A549 (cell line): ENCODE results near the gene LIMA1. TPM values are rescaled to one million over a fixed set of nuclear protein-coding genes. Genes with fewer than 3 reads are reported as not detected.

Source experiments
- ATAC-seq, 2 experiments: fragments of 200-7000 bp in 1 of 2; fragments of >200 bp in 1 of 2; cut with Nextera tagmentation in 1 of 2; cut with Tn5 transposase in 1 of 2; 3 replicates each; pipeline versions ENCODE4 v1.8.0 to v1.9.1; 2018 to 2020; ENCODE audit warnings: mild to moderate bottlenecking in 1 of 2, moderate library complexity in 1 of 2
- CTCF ChIA-PET: fragments of 300-600 bp; sonication (Branson Sonifier 250); formaldehyde crosslinking; extraction: SDS; loops from one replicate; lab custom pipeline; 2021; ENCODE audit warnings: antibody characterized with exemption, inconsistent platforms; lab: Yijun Ruan, JAX
- POLR2A ChIA-PET: fragments of 350-600 bp; formaldehyde crosslinking; extraction: SDS; loops from one replicate; lab custom pipeline; 2021; ENCODE audit warnings: antibody characterized with exemption, inconsistent platforms; lab: Yijun Ruan, JAX
- DNase-seq, 2 experiments: peaks; one replicate each; pipeline versions ENCODE4 v3.0.0 to v3.0.0-alpha.2; 2011 to 2016; ENCODE audit warnings: low read depth in 1 of 2, low spot score in 1 of 2
- FAIRE-seq: peaks from 2 replicates; lab custom pipeline; 2011; peaks lifted over from hg19 to GRCh38; lab: Jason Lieb, UNC
- H3K27ac ChIP-seq, 2 experiments: fragments of >200 bp; sonication (Bioruptor Twin); formaldehyde crosslinking; 3 replicates each; pipeline ENCODE4 v1.5.1; 2016 to 2017
- H3K4me1 ChIP-seq: fragments of >200 bp; sonication (Bioruptor Twin); formaldehyde crosslinking; 3 replicates; pipeline ENCODE4 v1.6.1; 2016
- H3K4me2 ChIP-seq: fragments of >200 bp; sonication (Bioruptor Twin); formaldehyde crosslinking; 3 replicates; pipeline ENCODE4 v1.6.1; 2016
- H3K4me3 ChIP-seq: fragments of >200 bp; sonication (Bioruptor Twin); formaldehyde crosslinking; 3 replicates; pipeline ENCODE4 v1.5.1; 2016
- H3K9me3 ChIP-seq: fragments of >200 bp; sonication (Bioruptor Twin); formaldehyde crosslinking; 3 replicates; pipeline ENCODE4 v1.6.1; 2016
- BHLHE40 ChIP-seq: IDR thresholded peaks from 2 replicates; pipeline ENCODE4 v1.6.1; 2012; ENCODE audit warnings: low read depth, low read length, inconsistent platforms
- CBX2 ChIP-seq: fragments of 200-600 bp; sonication (generic); IDR thresholded peaks from 2 replicates; pipeline ENCODE4 v1.6.1; 2016; ENCODE audit warnings: low read depth, mild to moderate bottlenecking, borderline replicate concordance
- CHD2 ChIP-seq: fragments of 150-350 bp; IDR thresholded peaks from 2 replicates; pipeline ENCODE4 v1.6.1; 2014; ENCODE audit warnings: low read length; ENCODE audit not compliant: partially characterized antibody
- CHD4 ChIP-seq: fragments of 200-600 bp; sonication (generic); IDR thresholded peaks from 2 replicates; pipeline ENCODE4 v1.6.1; 2016; ENCODE audit warnings: antibody characterized with exemption, mild to moderate bottlenecking, borderline replicate concordance
- CTCF ChIP-seq: fragments of >200 bp; sonication (Bioruptor Twin); formaldehyde crosslinking; IDR thresholded peaks from 3 replicates; pipeline ENCODE4 v1.5.1; 2016
- EHF ChIP-seq: fragments of 250-450 bp; sonication (Bioruptor Pico); IDR thresholded peaks from 2 replicates; pipeline ENCODE4 v1.5.0; 2020; ENCODE audit warnings: mild to moderate bottlenecking
- HES2 ChIP-seq: fragments of >200 bp; sonication (Bioruptor Twin); formaldehyde crosslinking; IDR thresholded peaks from 2 replicates; pipeline ENCODE4 v1.6.1; 2016
- HEYL ChIP-seq: fragments of 250-450 bp; sonication (Bioruptor Pico); IDR thresholded peaks from 2 replicates; pipeline ENCODE4 v1.8.0; 2021; ENCODE audit warnings: mild to moderate bottlenecking, moderate library complexity
- HOXB5 ChIP-seq: fragments of 250-450 bp; sonication (Bioruptor Pico); IDR thresholded peaks from 2 replicates; pipeline ENCODE4 v1.5.0; 2020; ENCODE audit warnings: mild to moderate bottlenecking, moderate library complexity
- KDM1A ChIP-seq: fragments of 200-600 bp; sonication (generic); IDR thresholded peaks from 2 replicates; pipeline ENCODE4 v1.6.1; 2016; ENCODE audit warnings: low read depth, mild to moderate bottlenecking
- MAZ ChIP-seq: fragments of 150-350 bp; IDR thresholded peaks from 2 replicates; pipeline ENCODE4 v1.6.1; 2014; ENCODE audit warnings: antibody characterized with exemption, low read depth, low read length, borderline replicate concordance
- NPAS2 ChIP-seq: fragments of 250-450 bp; sonication (Bioruptor Pico); IDR thresholded peaks from 2 replicates; pipeline ENCODE4 v1.8.0; 2022; ENCODE audit warnings: mild to moderate bottlenecking, moderate library complexity, borderline replicate concordance
- PBX3 ChIP-seq: IDR thresholded peaks from 2 replicates; pipeline ENCODE4 v1.6.1; 2012
- RAD21 ChIP-seq, 2 experiments: fragments of >200 bp in 1 of 2; sonication (Bioruptor Twin) in 1 of 2; formaldehyde crosslinking in 1 of 2; IDR thresholded peaks in 1 of 2; conservative IDR thresholded peaks in 1 of 2; 2 replicates in 1 of 2; 3 replicates in 1 of 2; pipeline ENCODE4 v1.6.1; 2012 to 2018; ENCODE audit warnings: inconsistent platforms in 1 of 2
- RCOR1 ChIP-seq: fragments of 150-350 bp; IDR thresholded peaks from 2 replicates; pipeline ENCODE4 v1.6.1; 2014; ENCODE audit warnings: antibody characterized with exemption, low read length, low read depth
- RFX5 ChIP-seq: fragments of 450-650 bp; IDR thresholded peaks from 2 replicates; pipeline ENCODE4 v1.7.1; 2014; ENCODE audit warnings: antibody characterized with exemption, mild to moderate bottlenecking, moderate library complexity
- SMC3 ChIP-seq: fragments of >200 bp; sonication (Bioruptor Twin); formaldehyde crosslinking; IDR thresholded peaks from 3 replicates; pipeline ENCODE4 v1.6.1; 2018; ENCODE audit warnings: inconsistent platforms
- TP53 ChIP-seq: fragments of 250-450 bp; sonication (Bioruptor Pico); IDR thresholded peaks from 2 replicates; pipeline ENCODE4 v1.5.0; 2021; ENCODE audit warnings: mild to moderate bottlenecking, moderate library complexity
- ZC3H11A ChIP-seq: fragments of 450-650 bp; IDR thresholded peaks from 2 replicates; pipeline ENCODE4 v1.6.1; 2014; ENCODE audit warnings: antibody characterized with exemption, mild to moderate bottlenecking
- ZFP36 ChIP-seq: fragments of 450-650 bp; IDR thresholded peaks from 2 replicates; pipeline ENCODE4 v1.6.1; 2014; ENCODE audit warnings: borderline replicate concordance; ENCODE audit not compliant: partially characterized antibody
- WGBS: methylation state at CpG from one replicate; pipeline ENCODE4 v1.1.6; 2017; ENCODE audit errors: missing lambda C conversion rate; 5-methylcytosine and 5-hydroxymethylcytosine counted together
- polyA plus RNA-seq, 4 experiments: library from polyadenylated mRNA; depleted of rRNA in 3 of 4; stranded (reverse); fragments of >200 nt; fragmentation: RNase III in 1 of 4; extraction: RNeasy Plus Mini Kit Qiagen cat#74134 plus additional on column Dnase treatment in 1 of 4; gene quantifications; 2 replicates in 3 of 4; 3 replicates in 1 of 4; pipeline ENCODE4 v1.2.3, GENCODE V29; 2011 to 2017

Gene LIMA1
- polyA plus RNA-seq, 2 of the 4 experiments (the other 2 are of a cell fraction), result 9.0 to 23.4 TPM

- 54% methylated on average over 6 of the region's 6 CpGs for WGBS
These were observed 71.8 kb downstream of the LIMA1 start for GRCh38 chr12:50211392-50212070.

GRCh38 chr12:50207424-50207823, 75.9 kb downstream of the LIMA1 start:
- H3K4me1 ChIP-seq, result peaks cover 13% of the 10 kb centered on the region
- POLR2A ChIA-PET, result no interaction called here

More at GRCh38 chr12:50211392-50212070, 71.8 kb downstream of the LIMA1 start:
- peak overlapping the region; percentile 17; the same call in 1 of the 3 replicates for H3K4me2 ChIP-seq
- CTCF ChIA-PET, result interaction anchor here (0.7 to 3.9 kb wide), 13 partner anchors 10 to 141 kb away, joined by 3 to 32 read pairs (median 5); partner anchors contain the start of gene LIMA1
- H3K4me3 ChIP-seq, result no peak overlapping the region
- no peak for FAIRE-seq
- peak overlapping the region; percentile 48 to 65; a peak in 5 of 6 replicates for H3K27ac ChIP-seq
- TF ChIP-seq NPAS2 (CRISPR knock-in tag), result no peak
- no peak for TF ChIP-seq CBX2
- TF ChIP-seq ZC3H11A, result no peak
- TF ChIP-seq RCOR1, result no peak
- TF ChIP-seq EHF (CRISPR knock-in tag), result no peak
- no peak for TF ChIP-seq HES2
- TF ChIP-seq SMC3, result peak; percentile 49
- TF ChIP-seq CHD4, result no peak
- TF ChIP-seq HEYL (CRISPR knock-in tag), result no peak
- no peak for TF ChIP-seq RFX5
- no peak for TF ChIP-seq KDM1A
- peak; percentile 21; the same call in 2 of the 3 replicates for TF ChIP-seq CTCF
- TF ChIP-seq CHD2, result no peak
- peak; percentile 39 to 59 for TF ChIP-seq RAD21 (conservative IDR thresholded peaks at IDR 0.05 in 1 of 2, IDR thresholded peaks at IDR 0.05 in 1 of 2)
- TF ChIP-seq, all 56 proteins: peak for 3
- peak in 1 of 2 experiments; percentile 65; a peak in 3 of 6 replicates for ATAC-seq
- Histone ChIP-seq H3K9me3 (no peaks in the 10 kb centered on the region), H3K4me1 (peaks cover 11% of the 10 kb centered on the region)
- POLR2A ChIA-PET, result interaction anchor here (0.6 to 1.6 kb wide), 3 partner anchors 11 to 447 kb away, joined by 3 to 6 read pairs (median 5); partner anchors contain the start of gene COX14
- peak in 1 of 2 experiments; percentile 54 for DNase-seq

More at GRCh38 chr12:50207424-50207823, 75.9 kb downstream of the LIMA1 start:
- no peak for ATAC-seq
- CTCF ChIA-PET, result interaction anchor here (0.9 to 1.5 kb wide), 3 partner anchors 42 to 133 kb away, joined by 3 to 7 read pairs (median 3); no protein-coding TSS in a partner anchor
- no peak for DNase-seq
- TF ChIP-seq CHD2 (no peak), TP53 (CRISPR knock-in tag) (no peak), SMC3 (no peak), BHLHE40 (no peak), PBX3 (no peak), MAZ (no peak), HOXB5 (CRISPR knock-in tag) (no peak), ZFP36 (no peak), RFX5 (no peak), RAD21 (conservative IDR thresholded peaks at IDR 0.05 in 1 of 2, IDR thresholded peaks at IDR 0.05 in 1 of 2) (no peak)
- FAIRE-seq, result no peak
- WGBS, result 91% methylated on average over 2 of the region's 2 CpGs
- H3K4me2 ChIP-seq, result no peak overlapping the region
- H3K4me3 ChIP-seq, result no peak overlapping the region
- no peaks in the 10 kb centered on the region for H3K9me3 ChIP-seq
- no peak overlapping the region for H3K27ac ChIP-seq
